Mesothelial cell of epicardium (in vitro differentiated cells): ENCODE measurements around the gene DIP2B. TPM values are rescaled to one million over a fixed set of nuclear protein-coding genes. Genes with fewer than 3 reads are reported as not detected.

ENCODE experiments used
- DNase-seq, 2 experiments: peaks; one replicate each; pipeline ENCODE4 v3.0.0; 2021; ENCODE audit warnings: low spot score in 2 of 2; ENCODE audit not compliant: unreplicated experiment in 2 of 2
- H3K27ac Mint-ChIP-seq: 2 replicates; pipeline ENCODE4 v1.8.0; 2021; ENCODE audit warnings: mixed read lengths
- H3K27me3 Mint-ChIP-seq: 2 replicates; pipeline ENCODE4 v1.8.0; 2021; ENCODE audit warnings: low read depth, mixed read lengths
- H3K36me3 Mint-ChIP-seq: 2 replicates; pipeline ENCODE4 v1.8.0; 2021; ENCODE audit warnings: mixed read lengths
- H3K4me1 Mint-ChIP-seq: 2 replicates; pipeline ENCODE4 v1.8.0; 2021; ENCODE audit warnings: mixed read lengths
- H3K4me3 Mint-ChIP-seq: 2 replicates; pipeline ENCODE4 v1.8.0; 2021; ENCODE audit warnings: mild to moderate bottlenecking, moderate library complexity, mixed read lengths
- H3K9me3 Mint-ChIP-seq: 2 replicates; pipeline ENCODE4 v1.8.0; 2021; ENCODE audit warnings: mixed read lengths
- CTCF ChIP-seq: fragments of 200-600 bp; sonication (generic); IDR thresholded peaks from one replicate; pipeline ENCODE4 v1.5.0; 2021; ENCODE audit warnings: antibody characterized with exemption; ENCODE audit not compliant: unreplicated experiment
- total RNA-seq: library from RNA; stranded (reverse); gene quantifications from 3 replicates; pipeline ENCODE4 v1.2.1, GENCODE V29; 2021

DIP2B gene
- total RNA-seq, 1 donor from 2014 or later: 32.0 TPM

GRCh38 chr12:50625029-50625925, 120.5 kb downstream of the DIP2B start:
- Mint-ChIP-seq H3K27me3 (no peaks in the 10 kb centered on the region), H3K36me3 (peaks cover 22% of the 10 kb centered on the region), H3K9me3 (peaks cover 3% of the 10 kb centered on the region), H3K27ac (no peak overlapping the region), H3K4me1 (peaks cover 28% of the 10 kb centered on the region), H3K4me3 (no peak overlapping the region)
- no peak for DNase-seq
- no peak for TF ChIP-seq CTCF

GRCh38 chr12:50626026-50626425, 121.2 kb downstream of the DIP2B start:
- H3K9me3 Mint-ChIP-seq: peaks cover 4% of the 10 kb centered on the region
- no peak for DNase-seq
- TF ChIP-seq CTCF: no peak
- peaks cover 20% of the 10 kb centered on the region for H3K4me1 Mint-ChIP-seq
- H3K36me3 Mint-ChIP-seq: peaks cover 27% of the 10 kb centered on the region
- H3K4me3 Mint-ChIP-seq: no peak overlapping the region
- no peak overlapping the region for H3K27ac Mint-ChIP-seq
- H3K27me3 Mint-ChIP-seq: no peaks in the 10 kb centered on the region

GRCh38 chr12:50627491-50627890, 122.7 kb downstream of the DIP2B start:
- no peak for DNase-seq
- Mint-ChIP-seq H3K9me3 (peaks cover 4% of the 10 kb centered on the region), H3K4me1 (peaks cover 9% of the 10 kb centered on the region), H3K36me3 (peaks cover 32% of the 10 kb centered on the region), H3K27ac (no peak overlapping the region), H3K27me3 (no peaks in the 10 kb centered on the region), H3K4me3 (no peak overlapping the region)
- no peak for TF ChIP-seq CTCF

GRCh38 chr12:50628394-50628793, 123.6 kb downstream of the DIP2B start:
- peaks cover 4% of the 10 kb centered on the region for H3K9me3 Mint-ChIP-seq
- H3K27ac Mint-ChIP-seq: no peak overlapping the region
- H3K27me3 Mint-ChIP-seq: no peaks in the 10 kb centered on the region
- TF ChIP-seq CTCF: no peak
- DNase-seq: no peak
- peaks cover 9% of the 10 kb centered on the region for H3K4me1 Mint-ChIP-seq
- no peak overlapping the region for H3K4me3 Mint-ChIP-seq
- H3K36me3 Mint-ChIP-seq: peaks cover 36% of the 10 kb centered on the region

GRCh38 chr12:50633955-50634354, 129.2 kb downstream of the DIP2B start:
- Mint-ChIP-seq H3K27me3 (no peaks in the 10 kb centered on the region), H3K4me1 (peaks cover 2% of the 10 kb centered on the region), H3K36me3 (peaks cover 23% of the 10 kb centered on the region), H3K4me3 (no peak overlapping the region), H3K27ac (no peak overlapping the region), H3K9me3 (peaks cover 4% of the 10 kb centered on the region)
- no peak for TF ChIP-seq CTCF
- DNase-seq: no peak
